ENCODE results near the gene CCNA1.

Gene CCNA1

GRCh38 chr13:36454121-36454520 lies 21.8 kb downstream of the CCNA1 start:
- no peak for DNase-seq

- no peak for DNase-seq
These were observed 22.7 kb downstream of the CCNA1 start for GRCh38 chr13:36454987-36455386.

- DNase-seq, result no peak
These were observed 24.3 kb downstream of the CCNA1 start for GRCh38 chr13:36456577-36456976.

GRCh38 chr13:36461506-36461905 lies 29.2 kb downstream of the CCNA1 start:
- no peak for DNase-seq

GRCh38 chr13:36475468-36475867 lies 43.2 kb downstream of the CCNA1 start:
- no peak for DNase-seq

GRCh38 chr13:36476661-36477060 lies 44.4 kb downstream of the CCNA1 start:
- DNase-seq, result no peak

GRCh38 chr13:36480726-36481427 lies 48.6 kb downstream of the CCNA1 start:
- DNase-seq, result no peak

GRCh38 chr13:36490055-36490454 lies 57.8 kb downstream of the CCNA1 start:
- DNase-seq, result no peak

Measured in amniotic stem cell (primary cell).